Subcutaneous adipose tissue (tissue), 4 donors: ENCODE results near the gene ZCRB1. TPM values are rescaled to one million over a fixed set of nuclear protein-coding genes. Genes with fewer than 3 reads are reported as not detected.

Experiments
- small RNA-seq: library from RNA; depleted of rRNA; stranded (forward); fragments of <200 nt; gene quantifications from one replicate; pipeline ENCODE3, GENCODE V24; 2016
- total RNA-seq, 4 donors: library from RNA; depleted of rRNA; stranded (reverse); fragments of >200 nt; gene quantifications; one replicate each; pipeline ENCODE4 v1.1.0, GENCODE V29; 2016
- TF ChIP-seq, protein P1 (sequence below): fragments of 450-650 bp; IDR thresholded peaks from one replicate; pipeline ENCODE4 v1.5.1; 2016; ENCODE audit warnings: low read depth, mild to moderate bottlenecking, control low read depth, antibody characterized with exemption, moderate library complexity

Gene ZCRB1
- total RNA-seq, 4 donors from 2014 or later, result 30.4 to 57.2 (median 36.0) TPM

DNA sequence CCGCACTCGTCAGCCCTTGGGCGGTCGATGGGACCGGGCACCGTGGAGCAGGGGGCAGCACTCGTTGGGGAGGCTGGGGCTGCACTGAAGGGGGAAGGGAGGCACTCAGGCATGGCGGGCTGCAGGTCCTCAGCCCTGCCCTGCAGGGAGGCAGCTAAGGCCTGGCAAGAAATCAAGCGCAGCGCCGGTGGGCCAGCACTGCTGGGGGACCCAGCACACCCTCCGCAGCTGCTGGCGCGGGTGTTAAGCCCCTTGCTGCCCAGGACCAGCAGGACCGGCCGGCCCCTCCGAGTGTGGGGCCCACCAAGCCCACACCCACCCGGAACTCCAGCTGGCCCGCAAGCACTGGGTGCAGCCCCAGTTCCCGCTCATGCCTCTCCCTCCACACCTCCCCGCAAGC lies 52.2 kb downstream of the ZCRB1 start:
- TF ChIP-seq, protein P1, sequence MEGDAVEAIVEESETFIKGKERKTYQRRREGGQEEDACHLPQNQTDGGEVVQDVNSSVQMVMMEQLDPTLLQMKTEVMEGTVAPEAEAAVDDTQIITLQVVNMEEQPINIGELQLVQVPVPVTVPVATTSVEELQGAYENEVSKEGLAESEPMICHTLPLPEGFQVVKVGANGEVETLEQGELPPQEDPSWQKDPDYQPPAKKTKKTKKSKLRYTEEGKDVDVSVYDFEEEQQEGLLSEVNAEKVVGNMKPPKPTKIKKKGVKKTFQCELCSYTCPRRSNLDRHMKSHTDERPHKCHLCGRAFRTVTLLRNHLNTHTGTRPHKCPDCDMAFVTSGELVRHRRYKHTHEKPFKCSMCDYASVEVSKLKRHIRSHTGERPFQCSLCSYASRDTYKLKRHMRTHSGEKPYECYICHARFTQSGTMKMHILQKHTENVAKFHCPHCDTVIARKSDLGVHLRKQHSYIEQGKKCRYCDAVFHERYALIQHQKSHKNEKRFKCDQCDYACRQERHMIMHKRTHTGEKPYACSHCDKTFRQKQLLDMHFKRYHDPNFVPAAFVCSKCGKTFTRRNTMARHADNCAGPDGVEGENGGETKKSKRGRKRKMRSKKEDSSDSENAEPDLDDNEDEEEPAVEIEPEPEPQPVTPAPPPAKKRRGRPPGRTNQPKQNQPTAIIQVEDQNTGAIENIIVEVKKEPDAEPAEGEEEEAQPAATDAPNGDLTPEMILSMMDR, result no peak

DNA sequence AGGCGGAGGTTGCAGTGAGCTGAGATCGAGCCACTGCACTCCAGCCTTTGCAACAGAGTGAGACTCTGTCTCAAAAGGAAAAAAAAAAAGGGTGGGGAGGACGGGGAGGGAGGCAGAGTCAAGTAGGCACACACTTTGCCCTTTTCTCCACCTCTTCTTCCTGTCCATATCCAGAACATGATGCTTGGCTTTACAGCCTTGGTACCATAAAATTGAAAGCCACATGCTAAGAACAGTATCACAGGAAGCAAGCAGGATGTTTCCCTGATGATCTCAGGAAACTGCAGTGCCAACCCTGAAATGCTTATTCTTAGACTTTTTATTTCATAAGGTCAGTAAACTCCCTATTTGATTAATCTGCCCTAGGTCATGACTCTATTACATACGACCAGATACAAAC lies 55.3 kb downstream of the ZCRB1 start:
- TF ChIP-seq, protein P1, result no peak

DNA sequence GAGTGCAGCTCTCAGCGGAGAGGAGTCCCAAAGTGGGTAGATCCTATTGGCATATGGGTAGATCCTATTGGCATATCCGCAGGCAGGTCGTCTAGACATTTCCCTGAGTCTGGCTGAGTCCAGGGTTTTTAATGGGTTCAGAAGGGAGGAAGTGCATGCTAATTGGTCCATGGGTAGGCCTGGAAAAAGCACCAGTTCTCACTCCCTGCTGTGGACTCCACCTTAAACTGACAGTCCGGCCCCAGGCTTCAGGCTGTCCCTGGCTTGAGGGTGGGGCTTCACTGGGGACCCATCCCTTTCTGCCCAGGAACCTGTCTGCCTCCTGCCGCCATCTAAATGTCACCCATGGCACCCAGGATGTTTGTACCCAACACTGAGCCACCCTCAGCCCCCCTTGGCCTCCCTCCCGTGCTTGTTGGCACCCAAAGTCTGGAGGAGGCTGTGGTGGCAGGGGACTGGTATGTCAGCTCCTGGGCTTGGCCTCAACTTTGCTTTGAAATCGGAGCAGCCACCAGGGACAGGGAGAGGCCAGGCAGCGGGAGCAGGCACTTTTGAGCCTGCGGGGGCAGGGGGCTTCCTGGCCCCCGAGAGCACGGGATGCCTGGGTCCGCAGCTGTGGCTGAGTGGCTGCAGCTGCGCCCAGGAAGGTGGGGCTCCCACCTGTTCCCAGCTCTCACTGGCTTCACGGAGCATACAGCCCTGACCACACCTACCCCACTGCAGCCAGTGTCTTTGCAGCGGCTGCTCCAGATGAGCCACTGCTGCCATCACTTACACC lies 58.3 kb downstream of the ZCRB1 start:
- TF ChIP-seq, protein P1, result no peak

DNA sequence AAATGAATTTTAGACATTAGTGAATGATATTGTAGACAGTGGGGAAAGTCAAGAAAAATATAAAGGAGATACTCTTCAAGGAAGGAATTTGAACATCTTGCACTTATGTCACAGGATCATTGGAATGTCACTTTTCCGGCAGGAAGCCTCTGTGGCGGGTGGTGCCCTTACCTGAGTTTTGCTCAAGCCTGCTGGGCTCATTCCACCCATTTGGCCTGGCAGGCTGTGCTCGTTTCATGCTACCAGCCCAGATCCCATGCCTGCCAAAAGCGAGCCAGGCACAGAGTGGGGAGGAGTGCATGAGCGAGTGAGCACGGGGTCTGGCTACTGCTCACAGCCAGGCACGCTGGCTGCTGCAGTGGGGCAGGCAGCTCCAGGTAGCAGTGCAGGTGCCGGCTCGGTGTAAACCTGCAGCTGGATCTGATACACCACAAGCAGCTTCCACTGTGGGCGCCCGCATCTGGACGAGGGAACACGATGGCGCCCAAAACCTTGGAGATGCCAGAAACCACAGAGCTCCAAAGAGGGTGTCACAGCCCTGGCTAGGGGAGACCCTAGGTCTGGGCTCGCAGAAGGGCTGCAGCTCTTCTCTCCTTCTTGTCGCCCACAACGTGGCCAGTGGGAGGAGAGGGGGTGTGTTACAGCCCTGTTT lies 59.2 kb downstream of the ZCRB1 start:
- TF ChIP-seq, protein P1, result no peak

DNA sequence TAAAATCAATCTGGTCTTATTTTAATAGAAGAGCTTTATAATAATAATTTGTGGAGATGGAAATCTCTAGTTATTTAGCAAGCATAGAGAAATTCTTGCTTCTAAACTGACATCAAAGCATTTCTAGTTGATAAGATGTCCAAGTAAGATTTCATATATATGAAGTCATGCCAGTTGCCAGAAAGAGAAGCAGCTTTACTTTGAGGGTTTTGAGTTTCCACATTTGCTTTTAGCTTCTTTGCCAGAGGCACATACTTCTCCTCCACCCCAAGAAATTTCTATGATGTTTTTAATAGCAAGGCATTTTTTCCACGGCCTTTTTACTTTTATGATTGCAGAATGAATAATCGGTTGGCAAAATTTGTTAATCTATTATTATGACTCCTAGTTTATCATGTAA lies 63.6 kb downstream of the ZCRB1 start:
- TF ChIP-seq, protein P1, result no peak

Small RNA genes lying within 50 kb of the gene (small RNA-seq; reads per million reads assigned to genes)
- gene MIR7851 (not detected), gene RF00090 (not detected)

Other genes with a start within 250 kb of the ZCRB1 start
- 10 to 100 TPM; 12.6 to 17.8 (median 15.1) TPM for gene GXYLT1, start 181.2 kb downstream of the ZCRB1 start, total RNA-seq
- 10 to 100 TPM; 30.6 to 51.6 (median 41.6) TPM for gene YAF2, start 87.8 kb downstream of the ZCRB1 start, total RNA-seq
- 10 to 100 TPM; 48.0 to 63.9 (median 52.2) TPM for gene PPHLN1, start 73 bp upstream of the ZCRB1 start, total RNA-seq